ENCODE data around the gene HOXC12. TPM values are rescaled to one million over a fixed set of nuclear protein-coding genes. Genes with fewer than 3 reads are reported as not detected.
A peak's percentile ranks its signal among the peaks of the same experiment; 100 is the strongest.

HOXC12 gene
- total RNA-seq, 2 donors from 2014 or later = not detected

DNA sequence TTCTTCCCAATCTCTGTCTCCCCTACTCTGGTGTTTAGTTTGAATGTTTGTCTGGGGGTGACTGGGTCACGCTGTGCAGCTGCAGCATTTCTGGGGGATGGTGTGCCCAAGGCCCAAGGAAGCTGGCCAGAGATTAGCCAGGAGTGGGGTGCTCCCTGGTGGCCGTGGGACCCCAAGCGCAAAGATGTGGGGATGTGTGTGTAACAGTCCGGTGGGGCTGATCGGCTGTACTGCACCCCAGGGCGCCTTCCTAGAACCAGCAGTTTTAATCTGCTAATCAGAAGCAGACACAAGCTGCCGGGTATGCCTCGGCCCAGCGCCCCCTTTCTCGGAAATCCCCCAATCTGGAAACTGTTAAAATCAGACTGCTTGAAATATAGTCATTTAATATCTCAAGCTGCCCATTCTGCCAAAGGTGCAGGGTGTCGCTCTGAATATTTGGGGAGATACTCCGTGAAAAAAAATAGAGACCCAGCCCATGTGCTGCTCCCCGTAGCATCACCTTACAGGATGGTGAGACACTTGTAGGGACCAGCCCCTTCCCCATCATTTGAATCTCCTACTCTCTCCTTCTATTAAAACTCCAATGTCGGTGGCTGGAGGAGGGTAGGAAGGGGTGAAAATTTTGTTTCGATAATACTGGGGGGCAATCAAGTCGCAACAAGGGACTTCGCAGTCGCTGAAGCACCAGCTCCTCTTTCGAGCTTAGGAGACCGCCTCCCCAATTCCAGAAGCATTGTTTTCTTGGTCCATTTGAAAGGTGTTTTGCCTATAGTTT is 49.5 kb downstream of the HOXC12 start:
- ATAC-seq (replicated peaks in 1 of 2) (no peak), DNase-seq (no peak)
- H3K27me3 Mint-ChIP-seq (ENCODE audit: low read depth) = peaks cover 87% of the 10 kb centered on the region
- no peak overlapping the region for H3K27ac Mint-ChIP-seq
- H3K4me3 Mint-ChIP-seq = no peak overlapping the region
- H3K9me3 Mint-ChIP-seq = no peaks in the 10 kb centered on the region
- H3K4me1 Mint-ChIP-seq (ENCODE audit: low read depth) = peaks cover 20% of the 10 kb centered on the region
- no peaks in the 10 kb centered on the region for H3K36me3 Mint-ChIP-seq (ENCODE audit: insufficient read depth in 2 of 2)

GRCh38 chr12:54004841-54005530 is 50.3 kb downstream of the HOXC12 start:
- H3K4me1 Mint-ChIP-seq (ENCODE audit: low read depth) = peaks cover 27% of the 10 kb centered on the region
- H3K27ac Mint-ChIP-seq = no peak overlapping the region
- no peaks in the 10 kb centered on the region for H3K36me3 Mint-ChIP-seq (ENCODE audit: insufficient read depth in 2 of 2)
- DNase-seq (no peak), ATAC-seq (replicated peaks in 1 of 2) (no peak)
- H3K27me3 Mint-ChIP-seq (ENCODE audit: low read depth) = peaks cover 89% of the 10 kb centered on the region
- peak overlapping the region; percentile 5 to 96 for H3K4me3 Mint-ChIP-seq
- H3K9me3 Mint-ChIP-seq = no peaks in the 10 kb centered on the region

DNA sequence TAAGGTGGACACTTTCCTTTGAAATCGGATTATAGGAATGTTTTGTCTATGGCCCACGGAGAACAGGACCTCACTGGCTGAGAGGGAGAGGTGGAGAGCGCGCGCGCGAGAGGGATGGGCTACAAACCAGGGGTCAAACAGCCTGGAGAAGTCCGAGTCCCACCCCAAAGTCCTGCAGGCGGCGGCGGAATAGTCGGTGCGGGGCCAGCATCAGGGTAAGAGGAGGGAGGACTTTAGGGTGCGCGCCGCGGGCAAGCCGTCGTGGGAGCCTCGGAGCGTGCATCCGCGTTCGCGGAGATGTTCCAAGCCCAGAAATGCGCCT is 50.8 kb downstream of the HOXC12 start:
- ATAC-seq (replicated peaks in 1 of 2) = peak in 1 of 2 donors; percentile 5
- Mint-ChIP-seq H3K27ac (no peak overlapping the region), H3K9me3 (no peaks in the 10 kb centered on the region), H3K4me1 (ENCODE audit: low read depth) (peaks cover 30% of the 10 kb centered on the region), H3K4me3 (peak overlapping the region; percentile 93 to 96), H3K36me3 (ENCODE audit: insufficient read depth in 2 of 2) (no peaks in the 10 kb centered on the region), H3K27me3 (ENCODE audit: low read depth) (peaks cover 94% of the 10 kb centered on the region)
- DNase-seq = no peak

DNA sequence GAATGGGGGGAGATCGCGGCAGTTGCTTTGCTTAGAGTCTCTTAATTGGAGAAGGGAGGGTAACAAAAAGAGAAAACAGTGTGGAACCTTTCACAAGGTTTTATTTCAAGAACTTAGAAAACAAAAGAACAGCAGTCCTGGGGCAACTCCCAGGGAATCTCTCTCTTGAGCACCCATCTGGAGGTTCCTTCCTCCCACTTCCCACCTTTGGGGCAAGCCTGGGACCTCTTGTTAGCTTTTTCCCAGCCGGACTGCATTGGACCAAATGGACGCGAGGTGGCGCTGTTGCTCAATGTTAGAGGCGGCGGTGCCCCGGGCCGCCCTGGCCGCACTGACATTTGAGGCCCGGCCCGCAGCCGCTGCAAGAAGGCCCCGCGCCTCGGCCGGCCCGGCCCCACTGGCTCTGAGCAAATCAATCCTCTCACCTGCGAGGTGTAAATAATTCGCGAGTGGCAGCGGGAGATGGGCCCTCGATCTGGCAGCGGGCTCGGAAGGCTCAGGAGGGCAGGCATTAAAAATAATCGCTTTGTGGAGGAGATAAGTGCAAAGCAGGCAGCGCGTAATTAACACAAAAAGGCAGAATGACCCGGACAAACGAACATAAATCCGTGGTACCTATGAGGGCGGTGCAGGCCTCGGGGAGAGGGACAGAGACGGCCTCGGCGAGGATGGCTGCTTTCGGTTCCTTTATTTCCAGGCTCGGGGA is 51.3 kb downstream of the HOXC12 start:
- Mint-ChIP-seq H3K4me1 (ENCODE audit: low read depth) (peaks cover 30% of the 10 kb centered on the region), H3K4me3 (peak overlapping the region; percentile 93 to 96), H3K36me3 (ENCODE audit: insufficient read depth in 2 of 2) (no peaks in the 10 kb centered on the region), H3K27ac (peak overlapping the region; percentile 63), H3K9me3 (no peaks in the 10 kb centered on the region), H3K27me3 (ENCODE audit: low read depth) (peaks cover 93% of the 10 kb centered on the region)
- peak; percentile 79 to 81 for ATAC-seq (replicated peaks in 1 of 2)
- DNase-seq = peak; percentile 86 to 91

- Mint-ChIP-seq H3K27me3 (ENCODE audit: low read depth) (peaks cover 93% of the 10 kb centered on the region), H3K9me3 (no peaks in the 10 kb centered on the region), H3K4me3 (peak overlapping the region; percentile 93 to 96), H3K27ac (peak overlapping the region; percentile 63), H3K4me1 (ENCODE audit: low read depth) (peaks cover 33% of the 10 kb centered on the region), H3K36me3 (ENCODE audit: insufficient read depth in 2 of 2) (no peaks in the 10 kb centered on the region)
- no peak for DNase-seq
- no peak for ATAC-seq (replicated peaks in 1 of 2)
Observed at GRCh38 chr12:54006559-54007220, 52.0 kb downstream of the HOXC12 start.

GRCh38 chr12:54007538-54008259 is 53.0 kb downstream of the HOXC12 start:
- Mint-ChIP-seq H3K36me3 (ENCODE audit: insufficient read depth in 2 of 2) (no peaks in the 10 kb centered on the region), H3K4me3 (no peak overlapping the region), H3K27me3 (ENCODE audit: low read depth) (peaks cover 93% of the 10 kb centered on the region), H3K9me3 (no peaks in the 10 kb centered on the region), H3K4me1 (ENCODE audit: low read depth) (peaks cover 28% of the 10 kb centered on the region), H3K27ac (no peak overlapping the region)
- ATAC-seq (replicated peaks in 1 of 2) (no peak), DNase-seq (no peak)

GRCh38 chr12:54008260-54008552 is 53.5 kb downstream of the HOXC12 start:
- peaks cover 93% of the 10 kb centered on the region for H3K27me3 Mint-ChIP-seq (ENCODE audit: low read depth)
- no peak overlapping the region for H3K27ac Mint-ChIP-seq
- no peaks in the 10 kb centered on the region for H3K36me3 Mint-ChIP-seq (ENCODE audit: insufficient read depth in 2 of 2)
- DNase-seq = no peak
- peak overlapping the region in 1 of 2 donors; percentile 54 for H3K4me3 Mint-ChIP-seq
- H3K9me3 Mint-ChIP-seq = no peaks in the 10 kb centered on the region
- no peak for ATAC-seq (replicated peaks in 1 of 2)
- peaks cover 28% of the 10 kb centered on the region for H3K4me1 Mint-ChIP-seq (ENCODE audit: low read depth)

Other genes starting within 250 kb of the HOXC12 start
- gene CALCOCO1, start 227.5 kb upstream of the HOXC12 start, total RNA-seq = 10 to 100 TPM; 60.1 to 71.3 TPM
- not detected for gene CISTR, start 202.9 kb upstream of the HOXC12 start, total RNA-seq
- gene HOXC13, start 16.1 kb upstream of the HOXC12 start, total RNA-seq = not detected
- gene HOXC11, start 18.2 kb downstream of the HOXC12 start, total RNA-seq = not detected
- not detected for gene HOTAIR, start 20.1 kb downstream of the HOXC12 start, total RNA-seq
- gene HOXC10, start 30.2 kb downstream of the HOXC12 start, total RNA-seq = not detected
- gene HOXC9, start 45.3 kb downstream of the HOXC12 start, total RNA-seq = not detected
- gene HOXC8, start 54.1 kb downstream of the HOXC12 start, total RNA-seq = not detected
- gene HOXC6, start 73.5 kb downstream of the HOXC12 start, total RNA-seq = not detected
- not detected for gene HOXC5, start 78.1 kb downstream of the HOXC12 start, total RNA-seq
- gene HOXC4, start 98.9 kb downstream of the HOXC12 start, total RNA-seq = 1 to 10 TPM in 1 of 2 donors, under 1 TPM in 1; 1.00 to 1.1 TPM
- gene SMUG1, start 234.1 kb downstream of the HOXC12 start, total RNA-seq = 10 to 100 TPM; 21.4 to 24.9 TPM